ENCODE data around the gene KRTAP19-1.
"Not testable (repeated sequence)": the region's sequence is repeated elsewhere in the genome, so short reads cannot be mapped to it uniquely, and the experiment has no call there.

The KRTAP19-1 gene

GRCh38 chr21:30480145-30480544 is at the start of gene KRTAP19-1:
Gene KRTAP19-1, minus strand, starts transcription at chr21:30480367. Its CDS starts 50 bp downstream, at chr21:30480317.
- no peak for DNase-seq

GRCh38 chr21:30518876-30519275 is 38.7 kb upstream of the KRTAP19-1 start:
- no peak for DNase-seq

- DNase-seq: no peak
Measured at GRCh38 chr21:30515681-30516080, 35.5 kb upstream of the KRTAP19-1 start.

- not testable (repeated sequence) for DNase-seq
Measured at GRCh38 chr21:30505621-30506205, 25.5 kb upstream of the KRTAP19-1 start.

GRCh38 chr21:30502041-30502440 is 21.9 kb upstream of the KRTAP19-1 start, which contains the start of gene KRTAP19-5:
Gene KRTAP19-5, minus strand, starts transcription at chr21:30502141. Its CDS starts 51 bp downstream, at chr21:30502090.
- no peak for DNase-seq

GRCh38 chr21:30497065-30497464 is 16.9 kb upstream of the KRTAP19-1 start, which contains the start of gene KRTAP19-4:
Gene KRTAP19-4, minus strand, starts transcription at chr21:30497165. Its CDS starts 55 bp downstream, at chr21:30497110.
- DNase-seq: no peak

- DNase-seq: no peak
Measured at GRCh38 chr21:30491963-30492428, 11.8 kb upstream of the KRTAP19-1 start, which contains the start of gene KRTAP19-3. Gene KRTAP19-3, minus strand, starts transcription at chr21:30492013. Its CDS starts 56 bp downstream, at chr21:30491957.

GRCh38 chr21:30487336-30487735 is 7.2 kb upstream of the KRTAP19-1 start, which contains the start of gene KRTAP19-2:
Gene KRTAP19-2, minus strand, starts transcription at chr21:30487436. Its CDS starts 88 bp downstream, at chr21:30487348.
- DNase-seq: no peak

GRCh38 chr21:30486180-30486579 is 6.0 kb upstream of the KRTAP19-1 start:
- DNase-seq: no peak

- no peak for DNase-seq
Measured at GRCh38 chr21:30482130-30482529, 2.0 kb upstream of the KRTAP19-1 start.

GRCh38 chr21:30479259-30479658 is 908 bp downstream of the KRTAP19-1 start:
- no peak for DNase-seq

- no peak for DNase-seq
Measured at GRCh38 chr21:30478004-30478403, 2.2 kb downstream of the KRTAP19-1 start.

GRCh38 chr21:30468900-30469714 is 11.1 kb downstream of the KRTAP19-1 start:
- DNase-seq: no peak

- no peak for DNase-seq
Measured at GRCh38 chr21:30463713-30464112, 16.5 kb downstream of the KRTAP19-1 start.

GRCh38 chr21:30448514-30448913 is 31.7 kb downstream of the KRTAP19-1 start:
- no peak for DNase-seq

- no peak for DNase-seq
Measured at GRCh38 chr21:30447056-30447455, 33.1 kb downstream of the KRTAP19-1 start.

- DNase-seq: no peak
Measured at GRCh38 chr21:30444204-30444603, 36.0 kb downstream of the KRTAP19-1 start.

GRCh38 chr21:30443226-30443625 is 36.9 kb downstream of the KRTAP19-1 start:
- DNase-seq: no peak

- DNase-seq: no peak
Measured at GRCh38 chr21:30439975-30440374, 40.2 kb downstream of the KRTAP19-1 start, which contains the start of gene KRTAP15-1. Gene KRTAP15-1, plus strand, starts transcription at chr21:30440275. Its CDS starts 53 bp downstream, at chr21:30440328.

GRCh38 chr21:30437010-30437565 is 43.1 kb downstream of the KRTAP19-1 start:
- DNase-seq: no peak

- DNase-seq: no peak
Measured at GRCh38 chr21:30434033-30434631, 46.0 kb downstream of the KRTAP19-1 start.

- DNase-seq: no peak
Measured at GRCh38 chr21:30430170-30430655, 50.0 kb downstream of the KRTAP19-1 start, which contains the start of gene KRTAP13-4. Gene KRTAP13-4, plus strand, starts transcription at chr21:30430220. Its CDS starts 56 bp downstream, at chr21:30430276.

All from activated T-cell treated with anti-CD3 and anti-CD28 coated beads, Interleukin-2, amount 50 U/mL, for 1 hour (primary cell).